Smooth muscle cell (in vitro differentiated cells): ENCODE results near the gene HSD17B12. TPM values are rescaled to one million over a fixed set of nuclear protein-coding genes. Genes with fewer than 3 reads are reported as not detected.

Source experiments
- DNase-seq: peaks from one replicate; lab custom pipeline; 2025; ENCODE audit not compliant: unreplicated experiment; lab: John Stamatoyannopoulos, UW
- H2AFZ ChIP-seq: fragments of 200-600 bp; sonication (generic); 2 replicates; pipeline ENCODE4 v1.6.0; 2016; ENCODE audit warnings: antibody characterized with exemption, low read depth, mild to moderate bottlenecking
- H3F3A ChIP-seq: fragments of 200-600 bp; sonication (generic); 2 replicates; pipeline ENCODE4 v1.6.0; 2017; ENCODE audit warnings: antibody characterized with exemption, low read depth
- H3K27ac ChIP-seq: fragments of 200-600 bp; sonication (generic); 2 replicates; pipeline ENCODE4 v1.5.1; 2016; ENCODE audit warnings: low read depth, mild to moderate bottlenecking
- H3K27me3 ChIP-seq: fragments of 200-600 bp; sonication (generic); 2 replicates; pipeline ENCODE4 v1.6.1; 2016; ENCODE audit warnings: low read depth, mild to moderate bottlenecking
- H3K36me3 ChIP-seq: fragments of 200-600 bp; sonication (generic); 2 replicates; pipeline ENCODE4 v1.5.1; 2016; ENCODE audit warnings: low read depth
- H3K4me1 ChIP-seq: fragments of 200-600 bp; sonication (generic); 2 replicates; pipeline ENCODE4 v1.5.1; 2016; ENCODE audit warnings: low read depth
- H3K4me2 ChIP-seq: fragments of 200-600 bp; sonication (generic); 2 replicates; pipeline ENCODE4 v1.6.0; 2016; ENCODE audit warnings: mild to moderate bottlenecking
- H3K4me3 ChIP-seq: fragments of 200-600 bp; sonication (generic); 2 replicates; pipeline ENCODE4 v1.5.1; 2016; ENCODE audit warnings: mild to moderate bottlenecking
- H3K79me2 ChIP-seq: fragments of 200-600 bp; sonication (generic); 2 replicates; pipeline ENCODE4 v1.6.0; 2016; ENCODE audit warnings: low read depth, mild to moderate bottlenecking
- H3K9ac ChIP-seq: fragments of 200-600 bp; sonication (generic); 2 replicates; pipeline ENCODE4 v1.6.0; 2016; ENCODE audit warnings: low read depth
- H3K9me3 ChIP-seq: fragments of 200-600 bp; sonication (generic); replicated peaks from 2 replicates; pipeline ENCODE4 v1.5.1; 2016; ENCODE audit warnings: low read depth
- H4K20me1 ChIP-seq: fragments of 200-600 bp; sonication (generic); 2 replicates; pipeline ENCODE4 v1.6.0; 2016; ENCODE audit warnings: low read depth
- CTCF ChIP-seq: fragments of 200-600 bp; sonication (generic); IDR thresholded peaks from 2 replicates; pipeline ENCODE4 v1.5.1; 2017; ENCODE audit warnings: borderline replicate concordance, mild to moderate bottlenecking, antibody characterized with exemption; ENCODE audit not compliant: insufficient read depth, poor library complexity, severe bottlenecking
- WGBS: methylation state at CpG from one replicate; pipeline ENCODE4 v1.1.7; 2016; ENCODE audit warnings: low lambda C conversion rate; 5-methylcytosine and 5-hydroxymethylcytosine counted together
- polyA plus RNA-seq: library from polyadenylated mRNA; unstranded; fragments of >200 nt; fragmentation: Nextera tagmentation; extraction: Ambion mirVana; gene quantifications from 2 replicates; pipeline ENCODE4 v1.2.1, GENCODE V29; 2016
- total RNA-seq: library from RNA; depleted of rRNA; stranded (reverse); fragments of >200 nt; gene quantifications from 2 replicates; pipeline ENCODE4 v1.2.3, GENCODE V29; 2014

Gene HSD17B12
- total and polyA plus RNA-seq, 2 experiments from 2014 or later, result 74.8 to 111 TPM

GRCh38 chr11:43874078-43874477 lies 193.5 kb downstream of the HSD17B12 start:
- TF ChIP-seq CTCF, result no peak

GRCh38 chr11:43874738-43875137 lies 194.2 kb downstream of the HSD17B12 start:
- Histone ChIP-seq H3K36me3 (no peaks in the 10 kb centered on the region), H3K27ac (no peak overlapping the region), H3K4me3 (no peak overlapping the region), H3K9ac (no peak overlapping the region), H3K4me1 (no peaks in the 10 kb centered on the region), H4K20me1 (no peaks in the 10 kb centered on the region), H3F3A (no peaks in the 10 kb centered on the region), H3K27me3 (peaks cover 80% of the 10 kb centered on the region), H2AFZ (no peak overlapping the region), H3K9me3 (no peaks in the 10 kb centered on the region), H3K79me2 (no peaks in the 10 kb centered on the region), H3K4me2 (no peak overlapping the region)
- TF ChIP-seq CTCF, result no peak
- no peak for DNase-seq
- 65% methylated on average over 1 of the region's 1 CpG for WGBS

More at GRCh38 chr11:43874078-43874477, 193.5 kb downstream of the HSD17B12 start:
- H3K4me2 ChIP-seq, result no peak overlapping the region
- H2AFZ ChIP-seq, result no peak overlapping the region
- H3K27ac ChIP-seq, result no peak overlapping the region
- no peaks in the 10 kb centered on the region for H3F3A ChIP-seq
- no peaks in the 10 kb centered on the region for H4K20me1 ChIP-seq
- no peaks in the 10 kb centered on the region for H3K79me2 ChIP-seq
- H3K4me1 ChIP-seq, result no peaks in the 10 kb centered on the region
- H3K9me3 ChIP-seq, result no peaks in the 10 kb centered on the region
- no peak overlapping the region for H3K9ac ChIP-seq
- no peak overlapping the region for H3K4me3 ChIP-seq
- DNase-seq, result no peak
- no peaks in the 10 kb centered on the region for H3K36me3 ChIP-seq
- 81% methylated on average over 3 of the region's 3 CpGs for WGBS
- H3K27me3 ChIP-seq, result peaks cover 73% of the 10 kb centered on the region

GRCh38 chr11:43879789-43880639 lies 199.5 kb downstream of the HSD17B12 start:
- H3K9ac ChIP-seq, result peak overlapping the region; percentile 90
- no peak for DNase-seq
- peak overlapping the region; percentile 99 for H2AFZ ChIP-seq
- H3K79me2 ChIP-seq, result peaks cover 10% of the 10 kb centered on the region
- peak overlapping the region; percentile 95 for H3K4me2 ChIP-seq
- peaks cover 8% of the 10 kb centered on the region for H3K4me1 ChIP-seq
- H3K9me3 ChIP-seq, result no peaks in the 10 kb centered on the region
- peaks cover 6% of the 10 kb centered on the region for H3K36me3 ChIP-seq
- H3K4me3 ChIP-seq, result peak overlapping the region; percentile 85
- H3K27ac ChIP-seq, result no peak overlapping the region
- no peak for TF ChIP-seq CTCF
- H3K27me3 ChIP-seq, result peaks cover 37% of the 10 kb centered on the region
- 54% methylated on average over 13 of the region's 13 CpGs for WGBS
- H4K20me1 ChIP-seq, result no peaks in the 10 kb centered on the region
- no peaks in the 10 kb centered on the region for H3F3A ChIP-seq
